Measurements from ENCODE around the gene ROBO2. TPM values are rescaled to one million over a fixed set of nuclear protein-coding genes. Genes with fewer than 3 reads are reported as not detected.

Gene ROBO2
- polyA plus RNA-seq, 1 of the 3 experiments (the other 2 are of a cell fraction) = not detected

GRCh38 chr3:77048186-77048585, 8.3 kb downstream of the ROBO2 start:
- ChIA-PET POLR2A (no interaction called here), CTCF (interaction anchor here (1.5 kb wide), 1 partner anchor 10 kb away, joined by 6 read pairs; no protein-coding TSS in a partner anchor)
- H3F3A ChIP-seq (replicated peaks; ENCODE audit: insufficient read depth) = no peaks in the 10 kb centered on the region

GRCh38 chr3:77051591-77051990, 11.7 kb downstream of the ROBO2 start:
- Histone ChIP-seq H3K4me3 (ENCODE audit: low read depth in 2 of 2, low read length in 1 of 2) (no peak overlapping the region), H3K79me2 (ENCODE audit: insufficient read depth) (no peaks in the 10 kb centered on the region), H3F3A (replicated peaks; ENCODE audit: insufficient read depth) (no peaks in the 10 kb centered on the region), H3K9me3 (no peaks in the 10 kb centered on the region), H3K4me1 (ENCODE audit: control insufficient read depth in 1 of 2, insufficient read depth in 2 of 2, low read depth in 1 of 2, low read length in 1 of 2) (peaks cover 0 to 4% of the 10 kb centered on the region in 2 experiments; a peak in 1 of 4 replicates), H3K27me3 (ENCODE audit: insufficient read depth) (no peaks in the 10 kb centered on the region), H4K20me1 (ENCODE audit: insufficient read depth) (no peaks in the 10 kb centered on the region), H3K9me2 (no peaks in the 10 kb centered on the region), H2AFZ (ENCODE audit: low read depth) (no peak overlapping the region), H3K36me3 (replicated peaks in 1 of 2; ENCODE audit: control insufficient read depth in 1 of 2, insufficient read depth in 2 of 2, low read length in 1 of 2) (no peaks in the 10 kb centered on the region), H3K27ac (ENCODE audit: low read depth in 2 of 2, low read length in 1 of 2) (no peak overlapping the region), H3K9ac (no peak overlapping the region), H3K4me2 (no peak overlapping the region)
- 69% methylated on average over 5 of the region's 5 CpGs for WGBS (ENCODE audit: low lambda C conversion rate)
- TF ChIP-seq USF2 (IDR thresholded peaks at IDR 0.05; ENCODE audit: borderline replicate concordance, low read depth, low read length) (no peak), FOXM1 (IDR thresholded peaks at IDR 0.05; ENCODE audit: low read depth) (no peak), YY1 (IDR thresholded peaks at IDR 0.05; ENCODE audit: low read depth) (no peak), MEF2A (IDR thresholded peaks at IDR 0.05; ENCODE audit: borderline replicate concordance, low read depth) (no peak), ZBTB33 (IDR thresholded peaks at IDR 0.05; ENCODE audit: borderline replicate concordance, low read depth) (no peak), POLR2AphosphoS5 (IDR thresholded peaks at IDR 0.05; ENCODE audit: low read depth, low read length) (no peak), GABPA (IDR thresholded peaks at IDR 0.05; ENCODE audit: low read depth) (no peak), RAD21 (IDR thresholded peaks at IDR 0.05; ENCODE audit: low read length) (no peak), EP300 (IDR thresholded peaks at IDR 0.05; ENCODE audit: borderline replicate concordance in 1 of 2, low read depth in 1 of 2, low read length in 1 of 2) (no peak), MAX (IDR thresholded peaks at IDR 0.05; ENCODE audit: low read depth) (no peak), SMC3 (IDR thresholded peaks at IDR 0.05; ENCODE audit: low read depth, low read length) (no peak), SIN3A (IDR thresholded peaks at IDR 0.05; ENCODE audit: borderline replicate concordance, low read depth, low read length) (no peak), RFX5 (IDR thresholded peaks at IDR 0.05; ENCODE audit: low read length) (no peak), TCF12 (IDR thresholded peaks at IDR 0.05) (no peak), RXRA (IDR thresholded peaks at IDR 0.05; ENCODE audit: borderline replicate concordance, low read depth) (no peak), JUND (IDR thresholded peaks at IDR 0.05) (no peak)
- TF ChIP-seq, protein P1, sequence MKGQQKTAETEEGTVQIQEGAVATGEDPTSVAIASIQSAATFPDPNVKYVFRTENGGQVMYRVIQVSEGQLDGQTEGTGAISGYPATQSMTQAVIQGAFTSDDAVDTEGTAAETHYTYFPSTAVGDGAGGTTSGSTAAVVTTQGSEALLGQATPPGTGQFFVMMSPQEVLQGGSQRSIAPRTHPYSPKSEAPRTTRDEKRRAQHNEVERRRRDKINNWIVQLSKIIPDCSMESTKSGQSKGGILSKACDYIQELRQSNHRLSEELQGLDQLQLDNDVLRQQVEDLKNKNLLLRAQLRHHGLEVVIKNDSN (IDR thresholded peaks at IDR 0.05; ENCODE audit: borderline replicate concordance, low read depth) = no peak
- DNase-seq = no peak
- ChIA-PET CTCF (interaction anchor here (2.2 kb wide), 1 partner anchor 205 kb away, joined by 7 read pairs; no protein-coding TSS in a partner anchor), POLR2A (no interaction called here)

More at GRCh38 chr3:77048186-77048585, 8.3 kb downstream of the ROBO2 start:
- Histone ChIP-seq H3K27me3 (ENCODE audit: insufficient read depth) (no peaks in the 10 kb centered on the region), H3K4me1 (ENCODE audit: control insufficient read depth in 1 of 2, insufficient read depth in 2 of 2, low read depth in 1 of 2, low read length in 1 of 2) (peaks cover 0 to 4% of the 10 kb centered on the region in 2 experiments; a peak in 1 of 4 replicates), H3K9me3 (no peaks in the 10 kb centered on the region), H3K36me3 (replicated peaks in 1 of 2; ENCODE audit: control insufficient read depth in 1 of 2, insufficient read depth in 2 of 2, low read length in 1 of 2) (no peaks in the 10 kb centered on the region), H3K27ac (ENCODE audit: low read depth in 2 of 2, low read length in 1 of 2) (no peak overlapping the region), H3K9ac (no peak overlapping the region), H4K20me1 (ENCODE audit: insufficient read depth) (no peaks in the 10 kb centered on the region), H3K4me3 (ENCODE audit: low read depth in 2 of 2, low read length in 1 of 2) (no peak overlapping the region), H3K4me2 (no peak overlapping the region), H2AFZ (ENCODE audit: low read depth) (no peak overlapping the region), H3K9me2 (no peaks in the 10 kb centered on the region), H3K79me2 (ENCODE audit: insufficient read depth) (no peaks in the 10 kb centered on the region)
- TF ChIP-seq FOXJ3 (CRISPR knock-in tag; IDR thresholded peaks at IDR 0.05) (no peak), NRF1 (IDR thresholded peaks at IDR 0.05; ENCODE audit: low read depth, low read length) (no peak), MAX (IDR thresholded peaks at IDR 0.05; ENCODE audit: low read depth) (no peak), TEAD4 (IDR thresholded peaks at IDR 0.05; ENCODE audit: borderline replicate concordance, insufficient read depth) (no peak)
- WGBS (ENCODE audit: low lambda C conversion rate) = 73% methylated on average over 5 of the region's 5 CpGs
- no peak for DNase-seq

All from SK-N-SH (cell line).